K562 (cell line): ENCODE results near the gene ASAH2. TPM values are rescaled to one million over a fixed set of nuclear protein-coding genes. Genes with fewer than 3 reads are reported as not detected.

Experiments
- CTCF ChIP-seq, 3 experiments: IDR thresholded peaks in 2 of 3; conservative IDR thresholded peaks in 1 of 3; 2 replicates each; pipeline ENCODE4 v1.5.1; 2011 to 2012; ENCODE audit warnings: low read length in 3 of 3, mild to moderate bottlenecking in 3 of 3, control low read depth in 2 of 3, improper control_type of control experiment in 1 of 3, inconsistent platforms in 1 of 3, low read depth in 1 of 3, mixed read lengths in 1 of 3, moderate library complexity in 1 of 3; ENCODE audit not compliant: insufficient read depth in 2 of 3
- E2F6 ChIP-seq, 2 experiments: IDR thresholded peaks; 2 replicates each; pipeline ENCODE4 v1.6.1; 2011; ENCODE audit warnings: borderline replicate concordance in 1 of 2, control low read depth in 1 of 2, low read depth in 1 of 2, low read length in 1 of 2, mild to moderate bottlenecking in 1 of 2, mixed read lengths in 1 of 2, moderate library complexity in 1 of 2; ENCODE audit not compliant: insufficient read depth in 1 of 2, insufficient read length in 1 of 2, poor library complexity in 1 of 2, severe bottlenecking in 1 of 2; ENCODE audit errors: extremely low read depth in 1 of 2
- MAZ ChIP-seq, 2 experiments: fragments of 450-650 bp in 1 of 2; sonication (generic) in 1 of 2; formaldehyde crosslinking; IDR thresholded peaks in 1 of 2; conservative IDR thresholded peaks in 1 of 2; 2 replicates each; pipeline versions ENCODE4 v1.4.0 to v1.5.0; 2020; ENCODE audit warnings: mild to moderate bottlenecking in 1 of 2, missing genetic modification reagents in 1 of 2
- NFE2L1 ChIP-seq: fragments of 450-650 bp; IDR thresholded peaks from 2 replicates; pipeline ENCODE4 v1.6.1; 2016; ENCODE audit warnings: missing genetic modification characterization, low read depth, mild to moderate bottlenecking, missing compliant biosample characterization, moderate library complexity, borderline replicate concordance
- NR4A1 ChIP-seq, 2 experiments: fragments of 250-450 bp in 1 of 2; fragments of 450-650 bp in 1 of 2; sonication (Bioruptor Pico) in 1 of 2; IDR thresholded peaks; 2 replicates each; pipeline versions ENCODE4 v1.4.0 to v1.6.1; 2016 to 2020; ENCODE audit warnings: mild to moderate bottlenecking in 2 of 2, missing compliant biosample characterization in 1 of 2, missing genetic modification characterization in 1 of 2, moderate library complexity in 1 of 2
- REST ChIP-seq, 2 experiments: fragments of 450-650 bp; formaldehyde crosslinking in 1 of 2; IDR thresholded peaks; 2 replicates each; pipeline versions ENCODE4 v1.4.0 to v1.6.1; 2014 to 2020; ENCODE audit warnings: mild to moderate bottlenecking in 2 of 2, borderline replicate concordance in 1 of 2, low read depth in 1 of 2
- SMARCB1 ChIP-seq: IDR thresholded peaks from 2 replicates; pipeline ENCODE4 v1.6.1; 2011; ENCODE audit warnings: improper control_type of control experiment, low read depth; ENCODE audit not compliant: insufficient read length
- ZBTB12 ChIP-seq: fragments of 250-450 bp; sonication (Bioruptor Pico); IDR thresholded peaks from 2 replicates; pipeline ENCODE4 v1.4.0; 2020
- ZNF174 ChIP-seq: fragments of 250-450 bp; sonication (Bioruptor Pico); IDR thresholded peaks from 2 replicates; pipeline ENCODE4 v1.4.0; 2020; ENCODE audit warnings: mild to moderate bottlenecking
- ZNF740 ChIP-seq, 3 experiments: fragments of 200-800 bp in 1 of 3; sonication (Bioruptor generic) in 1 of 3; sonication (generic) in 1 of 3; formaldehyde crosslinking in 1 of 3; IDR thresholded peaks; 2 replicates each; pipeline versions ENCODE4 v1.6.1 to v1.8.0; 2016 to 2022; ENCODE audit warnings: mild to moderate bottlenecking in 2 of 3, missing compliant biosample characterization in 2 of 3, missing genetic modification characterization in 2 of 3, missing genetic modification reagents in 1 of 3
- polyA plus RNA-seq, 8 experiments: library from polyadenylated mRNA; depleted of rRNA in 4 of 8; stranded (reverse) in 5 of 8; unstranded in 3 of 8; fragments of >200 nt; fragmentation: Nextera tagmentation in 2 of 8; fragmentation: Illumina TruSeq in 1 of 8; extraction: Ambion mirVana in 2 of 8; extraction: Trizol in 1 of 8; gene quantifications; 2 replicates each; pipeline versions ENCODE4 v1.2.1 to v1.2.3, GENCODE V29; 2011 to 2014; ENCODE audit warnings: inconsistent platforms in 1 of 8, missing spikeins in 1 of 8
- total RNA-seq, 7 experiments: library from RNA; depleted of rRNA in 6 of 7; stranded (reverse); fragments of >200 nt in 6 of 7; fragmentation: Illumina TruSeq in 2 of 7; extraction: Trizol in 2 of 7; gene quantifications; 2 replicates each; pipeline versions ENCODE4 v1.2.1 to v1.2.3, GENCODE V29; 2011 to 2021; ENCODE audit warnings: low replicate concordance in 1 of 7

ASAH2 gene
- total and polyA plus RNA-seq, 9 of the 15 experiments (the other 6 are each of a cell fraction or from before 2014, with no cell fraction given), result 2.5 to 12.0 (median 8.5) TPM

- TF ChIP-seq ZNF740 (CRISPR knock-in tag; IDR thresholded peaks at IDR 0.05) (no peak), ZNF740 (tag; IDR thresholded peaks at IDR 0.05) (no peak), SMARCB1 (no peak), REST (IDR thresholded peaks at IDR 0.05; ENCODE audit: borderline replicate concordance) (peak; percentile 66; the same call in 1 of the 2 replicates), REST (CRISPR knock-in tag; IDR thresholded peaks at IDR 0.05; ENCODE audit: low read depth) (no peak), ZBTB12 (no peak), ZNF174 (CRISPR knock-in tag) (no peak), NR4A1 (CRISPR knock-in tag; IDR thresholded peaks at IDR 0.05) (no peak), NR4A1 (tag; IDR thresholded peaks at IDR 0.05) (no peak), MAZ (CRISPR knock-in tag; conservative IDR thresholded peaks at IDR 0.05 in 1 of 2, IDR thresholded peaks at IDR 0.05 in 1 of 2) (0 out of 4 replicates have a peak, but pooled peaks of 1 of the 2 experiments have one; percentile 40), NFE2L1 (tag) (no peak), E2F6 (IDR thresholded peaks at IDR 0.05; ENCODE audit: borderline replicate concordance in 1 of 2, extremely low read depth in 1 of 2, insufficient read depth in 1 of 2, insufficient read length in 1 of 2, low read depth in 1 of 2, low read length in 1 of 2, poor library complexity in 1 of 2, severe bottlenecking in 1 of 2) (peak in 1 of 2 experiments; percentile 31), CTCF (IDR thresholded peaks at IDR 0.05 in 2 of 3, conservative IDR thresholded peaks at IDR 0.05 in 1 of 3; ENCODE audit: insufficient read depth in 2 of 3, low read depth in 1 of 3, low read length in 3 of 3) (peak; percentile 84 to 95 (median 86))
These were observed 26.9 kb downstream of the ASAH2 start (continued) for GRCh38 chr10:50224330-50224952.
